22Rv1 (cell line): Measurements from ENCODE around the gene SYNPO2.
"Not testable (repeated sequence)": the region's sequence is repeated elsewhere in the genome, so short reads cannot be mapped to it uniquely, and the experiment has no call there.

Source experiments
- H3K27ac ChIP-seq: fragments of 450-650 bp; 2 replicates; pipeline ENCODE4 v1.5.1; 2017
- CTCF ChIP-seq: fragments of 450-650 bp; IDR thresholded peaks from 2 replicates; pipeline ENCODE4 v1.5.1; 2017; ENCODE audit warnings: mild to moderate bottlenecking
- ZFX ChIP-seq: fragments of 450-650 bp; IDR thresholded peaks from 2 replicates; pipeline ENCODE4 v1.6.1; 2017; ENCODE audit warnings: antibody characterized with exemption, borderline replicate concordance

Gene SYNPO2

GRCh38 chr4:119040261-119040660 lies 151.6 kb downstream of the SYNPO2 start:
- no peak overlapping the region for H3K27ac ChIP-seq
- TF ChIP-seq CTCF: no peak

GRCh38 chr4:119040694-119041185 lies 152.1 kb downstream of the SYNPO2 start:
- TF ChIP-seq ZFX (no peak), CTCF (no peak)
- H3K27ac ChIP-seq: no peak overlapping the region

- TF ChIP-seq CTCF: no peak
- no peak for TF ChIP-seq ZFX
- no peak overlapping the region for H3K27ac ChIP-seq
Measured at GRCh38 chr4:119041396-119041795, 152.7 kb downstream of the SYNPO2 start.

- peak; percentile 90 for TF ChIP-seq CTCF
- TF ChIP-seq ZFX: no peak
- no peak overlapping the region for H3K27ac ChIP-seq
Measured at GRCh38 chr4:119041951-119042560, 153.4 kb downstream of the SYNPO2 start.

GRCh38 chr4:119046263-119046662 lies 157.6 kb downstream of the SYNPO2 start:
- TF ChIP-seq CTCF: no peak
- TF ChIP-seq ZFX: no peak
- no peak overlapping the region for H3K27ac ChIP-seq

- not testable (repeated sequence) for H3K27ac ChIP-seq
Measured at GRCh38 chr4:119047059-119047458, 158.4 kb downstream of the SYNPO2 start.

GRCh38 chr4:119048446-119048845 lies 159.8 kb downstream of the SYNPO2 start:
- no peak overlapping the region for H3K27ac ChIP-seq
- TF ChIP-seq ZFX: no peak
- TF ChIP-seq CTCF: no peak

- no peak for TF ChIP-seq CTCF
- TF ChIP-seq ZFX: no peak
- H3K27ac ChIP-seq: no peak overlapping the region
Measured at GRCh38 chr4:119049342-119049741, 160.7 kb downstream of the SYNPO2 start.
